Testis (tissue), 2 donors: ENCODE data around the gene CD300E.

Experiments
- POLR2A ChIP-seq: fragments of 450-650 bp; IDR thresholded peaks from one replicate; pipeline ENCODE4 v1.6.1; 2017; ENCODE audit warnings: antibody characterized with exemption, mild to moderate bottlenecking, moderate library complexity
- TF ChIP-seq, protein P1 (sequence below), 3 experiments: fragments of 450-650 bp in 2 of 3; fragments of 200-600 bp in 1 of 3; sonication (generic) in 1 of 3; IDR thresholded peaks; one replicate each; pipeline ENCODE4 v1.5.1; 2016 to 2019; ENCODE audit warnings: antibody characterized with exemption in 3 of 3, mild to moderate bottlenecking in 2 of 3, moderate library complexity in 1 of 3

DNA sequence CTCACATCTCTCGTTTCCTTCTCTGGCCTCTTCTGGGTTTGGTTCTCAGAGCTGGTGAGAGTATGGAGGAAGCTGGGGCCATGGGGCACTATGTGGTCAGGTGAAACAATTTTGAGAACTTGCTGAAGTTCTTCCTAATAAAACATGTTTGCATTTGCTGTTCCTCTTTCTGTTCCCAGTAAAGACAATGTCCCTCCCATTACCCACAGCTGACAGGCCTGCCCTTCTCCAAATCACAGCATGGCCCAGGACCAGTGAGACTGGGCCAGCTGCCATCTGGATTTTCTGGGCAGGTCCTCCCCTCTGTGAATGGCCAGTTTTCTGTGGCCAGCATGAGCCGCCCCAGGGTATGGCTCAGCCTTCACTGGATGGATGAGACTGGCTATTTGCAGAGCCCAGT is 56.1 kb downstream of the CD300E start, which contains the start of gene CD300H:
- TF ChIP-seq, protein P1, sequence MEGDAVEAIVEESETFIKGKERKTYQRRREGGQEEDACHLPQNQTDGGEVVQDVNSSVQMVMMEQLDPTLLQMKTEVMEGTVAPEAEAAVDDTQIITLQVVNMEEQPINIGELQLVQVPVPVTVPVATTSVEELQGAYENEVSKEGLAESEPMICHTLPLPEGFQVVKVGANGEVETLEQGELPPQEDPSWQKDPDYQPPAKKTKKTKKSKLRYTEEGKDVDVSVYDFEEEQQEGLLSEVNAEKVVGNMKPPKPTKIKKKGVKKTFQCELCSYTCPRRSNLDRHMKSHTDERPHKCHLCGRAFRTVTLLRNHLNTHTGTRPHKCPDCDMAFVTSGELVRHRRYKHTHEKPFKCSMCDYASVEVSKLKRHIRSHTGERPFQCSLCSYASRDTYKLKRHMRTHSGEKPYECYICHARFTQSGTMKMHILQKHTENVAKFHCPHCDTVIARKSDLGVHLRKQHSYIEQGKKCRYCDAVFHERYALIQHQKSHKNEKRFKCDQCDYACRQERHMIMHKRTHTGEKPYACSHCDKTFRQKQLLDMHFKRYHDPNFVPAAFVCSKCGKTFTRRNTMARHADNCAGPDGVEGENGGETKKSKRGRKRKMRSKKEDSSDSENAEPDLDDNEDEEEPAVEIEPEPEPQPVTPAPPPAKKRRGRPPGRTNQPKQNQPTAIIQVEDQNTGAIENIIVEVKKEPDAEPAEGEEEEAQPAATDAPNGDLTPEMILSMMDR (IDR thresholded peaks at IDR 0.05): no peak
- TF ChIP-seq POLR2A: no peak
